H1 (cell line): ENCODE results near the gene SLC12A7.

Source experiments
- CEBPB ChIP-seq: IDR thresholded peaks from 2 replicates; pipeline ENCODE4 v1.6.1; 2012; ENCODE audit warnings: low read depth, low read length
- CHD7 ChIP-seq: fragments of 300-600 bp; sonication (generic); IDR thresholded peaks from 2 replicates; pipeline ENCODE4 v1.7.1; 2012; ENCODE audit warnings: low read length, moderate library complexity, mild to moderate bottlenecking, inconsistent platforms; ENCODE audit not compliant: insufficient replicate concordance
- CREB1 ChIP-seq: IDR thresholded peaks from 2 replicates; pipeline ENCODE4 v1.6.1; 2012; ENCODE audit warnings: inconsistent platforms
- CTCF ChIP-seq, 3 experiments: IDR thresholded peaks; 1 replicate in 2 of 3; 2 replicates in 1 of 3; pipeline versions ENCODE4 v1.5.1 to v1.6.1; 2011; ENCODE audit warnings: low read length in 3 of 3, mild to moderate bottlenecking in 3 of 3, inconsistent platforms in 2 of 3, low read depth in 1 of 3, moderate library complexity in 1 of 3; ENCODE audit not compliant: insufficient read depth in 1 of 3; ENCODE audit errors: control extremely low read depth in 1 of 3
- EGR1 ChIP-seq: IDR thresholded peaks from 2 replicates; pipeline ENCODE4 v1.6.1; 2011; ENCODE audit warnings: low read depth, low read length, borderline replicate concordance
- EZH2 ChIP-seq: fragments of 200-600 bp; sonication (generic); IDR thresholded peaks from 2 replicates; pipeline ENCODE4 v1.7.1; 2012; ENCODE audit warnings: low read depth, mild to moderate bottlenecking, moderate library complexity, low read length, inconsistent platforms; ENCODE audit not compliant: severe bottlenecking
- MAFK ChIP-seq: IDR thresholded peaks from 2 replicates; pipeline ENCODE4 v1.6.1; 2012; ENCODE audit warnings: low read depth, mild to moderate bottlenecking, improper control_type of control experiment, low read length
- POLR2AphosphoS5 ChIP-seq: IDR thresholded peaks from 2 replicates; pipeline ENCODE4 v1.6.1; 2011; ENCODE audit warnings: low read depth, low read length
- RAD21 ChIP-seq, 2 experiments: IDR thresholded peaks in 1 of 2; conservative IDR thresholded peaks in 1 of 2; 2 replicates each; pipeline ENCODE4 v1.6.1; 2011; ENCODE audit warnings: low read depth in 2 of 2, low read length in 2 of 2, improper control_type of control experiment in 1 of 2, inconsistent platforms in 1 of 2, mild to moderate bottlenecking in 1 of 2, moderate library complexity in 1 of 2
- SIRT6 ChIP-seq: IDR thresholded peaks from one replicate; pipeline ENCODE4 v1.7.1; 2012; ENCODE audit warnings: low read length, inconsistent platforms
- TEAD4 ChIP-seq: IDR thresholded peaks from 2 replicates; pipeline ENCODE4 v1.6.1; 2012; ENCODE audit warnings: low read depth, low read length, inconsistent platforms, mixed read lengths

GRCh38 chr5:1010641-1011046 is 101.2 kb downstream of the SLC12A7 start:
- TF ChIP-seq EZH2 (no peak), CTCF (IDR thresholded peaks at IDR 0.05; ENCODE audit: control extremely low read depth in 1 of 3, insufficient read depth in 1 of 3, low read depth in 1 of 3, low read length in 3 of 3) (no peak), POLR2AphosphoS5 (no peak), RAD21 (IDR thresholded peaks at IDR 0.05 in 1 of 2, conservative IDR thresholded peaks at IDR 0.05 in 1 of 2; ENCODE audit: low read depth in 2 of 2, low read length in 2 of 2) (no peak), EGR1 (no peak), TEAD4 (no peak), SIRT6 (no peak), MAFK (no peak), CEBPB (no peak), CHD7 (no peak), CREB1 (no peak)
